NCI-H460 (cell line): Measurements from ENCODE around the gene CDK5. TPM values are rescaled to one million over a fixed set of nuclear protein-coding genes. Genes with fewer than 3 reads are reported as not detected.

Experiments used
- DNase-seq: peaks from one replicate; pipeline ENCODE4 v3.0.0-alpha.2; 2016; ENCODE audit warnings: low read depth; ENCODE audit errors: extremely low read depth
- total RNA-seq: library from RNA; depleted of rRNA; stranded (reverse); fragments of >200 nt; shearing (Covaris generic); gene quantifications from 2 replicates; pipeline ENCODE4 v1.2.3, GENCODE V29; 2014

The CDK5 gene
- total RNA-seq, 1 experiment from 2014 or later: 10.8 TPM

GRCh38 chr7:151087245-151088018 is 29.7 kb upstream of the CDK5 start:
- no peak for DNase-seq

GRCh38 chr7:151086802-151087244 is 29.1 kb upstream of the CDK5 start:
- DNase-seq: no peak

GRCh38 chr7:151085691-151086620 is 28.3 kb upstream of the CDK5 start, which contains the start of gene AGAP3:
TSS of gene AGAP3 (plus strand) at chr7:151086475. CDS start at chr7:151086742, 267 bp downstream.
- peak; percentile 79 for DNase-seq

GRCh38 chr7:151085329-151085690 is 27.6 kb upstream of the CDK5 start:
- DNase-seq: no peak

- no peak for DNase-seq
Observed at GRCh38 chr7:151083824-151084160, 26.1 kb upstream of the CDK5 start.

- no peak for DNase-seq
Observed at GRCh38 chr7:151083071-151083823, 25.6 kb upstream of the CDK5 start, which contains the start of gene TMUB1. TSS of gene TMUB1 (minus strand) at chr7:151083493. CDS start at chr7:151082563, 930 bp downstream.

- DNase-seq: no peak
Observed at GRCh38 chr7:151082141-151083070, 24.7 kb upstream of the CDK5 start.

- DNase-seq: no peak
Observed at GRCh38 chr7:151081170-151082101, 23.7 kb upstream of the CDK5 start.

GRCh38 chr7:151080522-151081169 is 22.9 kb upstream of the CDK5 start, which contains the start of gene FASTK:
TSS of gene FASTK (minus strand) at chr7:151080809. CDS start at chr7:151080766, 43 bp downstream.
- DNase-seq: peak; percentile 89

GRCh38 chr7:151080067-151080521 is 22.4 kb upstream of the CDK5 start:
- DNase-seq: no peak

GRCh38 chr7:151079199-151079910 is 21.7 kb upstream of the CDK5 start:
- DNase-seq: no peak

GRCh38 chr7:151078233-151079040 is 20.7 kb upstream of the CDK5 start:
- no peak for DNase-seq

GRCh38 chr7:151077705-151078232 is 20.1 kb upstream of the CDK5 start:
- no peak for DNase-seq

- DNase-seq: no peak
Observed at GRCh38 chr7:151076863-151077704, 19.4 kb upstream of the CDK5 start.

- DNase-seq: no peak
Observed at GRCh38 chr7:151075978-151076426, 18.3 kb upstream of the CDK5 start.
